ENCODE results near the gene ADCY9. TPM values are rescaled to one million over a fixed set of nuclear protein-coding genes. Genes with fewer than 3 reads are reported as not detected.
"Not testable (repeated sequence)": the region's sequence is repeated elsewhere in the genome, so short reads cannot be mapped to it uniquely, and the experiment has no call there.

The ADCY9 gene
- 19.3 TPM for polyA plus RNA-seq (ENCODE audit: insufficient read length)

GRCh38 chr16:4116325-4117249 is at the start of gene ADCY9:
ADCY9 (minus strand) TSS chr16:4116442; CDS start chr16:4115442, 1,000 bp downstream.
- DNase-seq, result peak; percentile 92

- no peak for DNase-seq
Observed at GRCh38 chr16:4160658-4161430, 44.6 kb upstream of the ADCY9 start.

GRCh38 chr16:4159726-4160125 is 43.5 kb upstream of the ADCY9 start:
- no peak for DNase-seq

- no peak for DNase-seq
Observed at GRCh38 chr16:4158143-4159093, 42.2 kb upstream of the ADCY9 start.

GRCh38 chr16:4157376-4157825 is 41.2 kb upstream of the ADCY9 start:
- no peak for DNase-seq

- not testable (repeated sequence) for DNase-seq
Observed at GRCh38 chr16:4156503-4156902, 40.3 kb upstream of the ADCY9 start.

GRCh38 chr16:4153364-4153763 is 37.1 kb upstream of the ADCY9 start:
- DNase-seq, result not testable (repeated sequence)

- no peak for DNase-seq
Observed at GRCh38 chr16:4152267-4152666, 36.0 kb upstream of the ADCY9 start.

GRCh38 chr16:4147236-4147635 is 31.0 kb upstream of the ADCY9 start:
- DNase-seq, result no peak

GRCh38 chr16:4142268-4142667 is 26.0 kb upstream of the ADCY9 start:
- DNase-seq, result no peak

GRCh38 chr16:4141604-4142003 is 25.4 kb upstream of the ADCY9 start:
- DNase-seq, result no peak

- DNase-seq, result no peak
Observed at GRCh38 chr16:4140652-4141051, 24.4 kb upstream of the ADCY9 start.

- DNase-seq, result no peak
Observed at GRCh38 chr16:4139968-4140367, 23.7 kb upstream of the ADCY9 start.

GRCh38 chr16:4138713-4139112 is 22.5 kb upstream of the ADCY9 start:
- DNase-seq, result no peak

GRCh38 chr16:4137438-4137837 is 21.2 kb upstream of the ADCY9 start:
- no peak for DNase-seq

- DNase-seq, result no peak
Observed at GRCh38 chr16:4136229-4136813, 20.1 kb upstream of the ADCY9 start.

- no peak for DNase-seq
Observed at GRCh38 chr16:4135537-4135936, 19.3 kb upstream of the ADCY9 start.

- DNase-seq, result no peak
Observed at GRCh38 chr16:4133897-4134372, 17.7 kb upstream of the ADCY9 start.

GRCh38 chr16:4131621-4132020 is 15.4 kb upstream of the ADCY9 start:
- DNase-seq, result no peak

- no peak for DNase-seq
Observed at GRCh38 chr16:4124535-4125294, 8.5 kb upstream of the ADCY9 start.
